Spinal cord (tissue), 10 donors: ENCODE measurements around the gene PAFAH1B2. TPM values are rescaled to one million over a fixed set of nuclear protein-coding genes. Genes with fewer than 3 reads are reported as not detected.
"Not testable (repeated sequence)": the region's sequence is repeated elsewhere in the genome, so short reads cannot be mapped to it uniquely, and the experiment has no call there.

ENCODE experiments used
- DNase-seq, 6 donors: peaks; one replicate each; pipeline versions ENCODE4 v3.0.0 to v3.0.0-alpha.2; 2013 to 2015; ENCODE audit warnings: low spot score in 6 of 6, low read depth in 4 of 6
- H3K27ac ChIP-seq: one replicate; pipeline ENCODE4 v1.5.1; 2013; ENCODE audit warnings: low read depth, low read length, control low read depth
- H3K27me3 ChIP-seq: one replicate; pipeline ENCODE4 v1.6.1; 2013; ENCODE audit warnings: low read length; ENCODE audit not compliant: control insufficient read depth, insufficient read depth
- H3K36me3 ChIP-seq: one replicate; pipeline ENCODE4 v1.6.1; 2013; ENCODE audit warnings: low read length; ENCODE audit not compliant: control insufficient read depth, insufficient read depth
- H3K4me1 ChIP-seq: one replicate; pipeline ENCODE4 v1.6.1; 2013; ENCODE audit warnings: low read length; ENCODE audit not compliant: control insufficient read depth, insufficient read depth
- H3K4me3 ChIP-seq: one replicate; pipeline ENCODE4 v1.5.1; 2013; ENCODE audit warnings: low read depth, low read length, control low read depth
- H3K9me3 ChIP-seq: one replicate; pipeline ENCODE4 v1.6.1; 2013; ENCODE audit warnings: low read length; ENCODE audit not compliant: control insufficient read depth, insufficient read depth
- WGBS: methylation state at CpG from one replicate; pipeline ENCODE4 v1.1.5; 2013; ENCODE audit warnings: missing lambda C conversion rate; ENCODE audit not compliant: insufficient coverage; 5-methylcytosine and 5-hydroxymethylcytosine counted together
- polyA plus RNA-seq, 2 donors: library from polyadenylated mRNA; unstranded; fragments of 120-200 nt; gene quantifications; one replicate each; pipeline ENCODE4 v1.2.1, GENCODE V29; 2013; ENCODE audit not compliant: insufficient read length in 2 of 2
- total RNA-seq, 2 donors: library from RNA; depleted of rRNA in 1 of 2; stranded (reverse); fragments of 120-200 nt in 1 of 2; fragments of >200 nt in 1 of 2; gene quantifications; one replicate each; pipeline versions ENCODE4 v1.2.3 to v1.2.4, GENCODE V29; 2013 to 2014
- donor health status: healthy.

The PAFAH1B2 gene
- total and polyA plus RNA-seq, 4 donors = 77.3 to 196 (median 108) TPM

DNA sequence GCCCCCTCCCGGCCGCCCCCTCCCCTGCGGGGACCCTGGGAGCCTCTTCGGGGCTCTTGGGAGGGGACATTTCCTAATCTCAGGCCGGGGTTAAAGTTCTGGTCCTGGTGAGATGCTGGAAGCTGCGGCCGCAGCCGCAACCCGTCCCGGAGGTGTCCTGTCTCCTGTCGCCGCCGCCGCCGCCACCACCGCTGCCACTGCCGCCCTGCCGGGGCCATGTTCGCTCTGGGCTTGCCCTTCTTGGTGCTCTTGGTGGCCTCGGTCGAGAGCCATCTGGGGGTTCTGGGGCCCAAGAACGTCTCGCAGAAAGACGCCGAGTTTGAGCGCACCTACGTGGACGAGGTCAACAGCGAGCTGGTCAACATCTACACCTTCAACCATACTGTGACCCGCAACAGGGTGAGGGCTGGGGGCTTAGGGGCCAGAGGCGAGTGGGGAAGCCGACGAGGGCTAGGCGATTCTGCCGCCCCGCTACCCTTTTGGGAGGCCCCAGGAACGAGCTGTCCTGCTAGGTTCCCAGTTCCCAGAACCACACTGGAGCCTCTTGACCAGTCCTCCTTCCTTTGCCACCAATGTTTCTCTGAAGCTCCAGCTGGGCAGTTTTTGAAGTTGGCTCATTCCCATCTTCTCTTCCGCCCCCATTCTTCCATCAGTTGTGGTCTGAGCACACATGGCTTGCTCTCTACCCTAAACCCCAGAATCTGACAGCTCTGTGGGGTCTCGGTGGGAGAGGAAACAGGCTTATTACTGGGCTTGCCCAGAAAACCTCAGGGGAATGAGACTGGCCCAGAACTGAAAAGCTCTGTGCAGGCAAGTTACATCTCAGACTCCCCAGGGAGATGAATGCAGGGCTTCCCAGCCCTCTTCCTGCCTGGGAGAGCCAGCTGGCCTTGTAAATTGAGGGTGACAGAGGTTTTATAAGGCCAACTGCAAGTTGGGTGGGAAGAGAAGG, 35.2 kb downstream of the PAFAH1B2 start:
- Histone ChIP-seq H3K36me3 (peaks cover 28% of the 10 kb centered on the region), H3K27me3 (no peaks in the 10 kb centered on the region), H3K9me3 (no peaks in the 10 kb centered on the region), H3K4me3 (peak overlapping the region; percentile 80), H3K27ac (peak overlapping the region; percentile 90), H3K4me1 (peaks cover 46% of the 10 kb centered on the region)
- peak in 2 of 6 donors; percentile 31 to 33 for DNase-seq
- WGBS = 0% methylated on average over 27 of the region's 39 CpGs

DNA sequence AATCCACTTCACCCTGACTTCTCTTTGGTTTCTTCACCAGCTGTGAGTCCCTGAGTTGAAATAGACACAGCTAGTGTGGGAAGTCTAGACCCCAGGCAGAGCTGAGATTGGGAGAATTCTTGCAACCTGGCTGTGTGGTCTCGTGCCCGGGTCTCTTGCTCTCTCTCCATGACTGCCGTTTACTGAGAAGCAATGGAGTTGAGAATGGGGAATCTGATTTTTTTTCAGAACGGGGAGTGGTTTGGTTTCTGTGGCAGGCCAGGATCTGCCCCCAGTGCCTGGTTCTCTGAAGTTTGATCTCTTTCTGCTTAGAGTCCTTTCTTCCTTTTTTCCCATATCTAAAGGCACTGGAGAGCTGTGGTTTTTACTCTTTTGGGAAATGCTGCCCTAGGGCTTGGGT, 35.9 kb downstream of the PAFAH1B2 start:
- Histone ChIP-seq H3K4me3 (peak overlapping the region; percentile 80), H3K36me3 (peaks cover 31% of the 10 kb centered on the region), H3K27me3 (no peaks in the 10 kb centered on the region), H3K27ac (peak overlapping the region; percentile 90), H3K4me1 (peaks cover 40% of the 10 kb centered on the region), H3K9me3 (no peaks in the 10 kb centered on the region)
- 29% methylated on average over 3 of the region's 4 CpGs for WGBS
- no peak for DNase-seq

DNA sequence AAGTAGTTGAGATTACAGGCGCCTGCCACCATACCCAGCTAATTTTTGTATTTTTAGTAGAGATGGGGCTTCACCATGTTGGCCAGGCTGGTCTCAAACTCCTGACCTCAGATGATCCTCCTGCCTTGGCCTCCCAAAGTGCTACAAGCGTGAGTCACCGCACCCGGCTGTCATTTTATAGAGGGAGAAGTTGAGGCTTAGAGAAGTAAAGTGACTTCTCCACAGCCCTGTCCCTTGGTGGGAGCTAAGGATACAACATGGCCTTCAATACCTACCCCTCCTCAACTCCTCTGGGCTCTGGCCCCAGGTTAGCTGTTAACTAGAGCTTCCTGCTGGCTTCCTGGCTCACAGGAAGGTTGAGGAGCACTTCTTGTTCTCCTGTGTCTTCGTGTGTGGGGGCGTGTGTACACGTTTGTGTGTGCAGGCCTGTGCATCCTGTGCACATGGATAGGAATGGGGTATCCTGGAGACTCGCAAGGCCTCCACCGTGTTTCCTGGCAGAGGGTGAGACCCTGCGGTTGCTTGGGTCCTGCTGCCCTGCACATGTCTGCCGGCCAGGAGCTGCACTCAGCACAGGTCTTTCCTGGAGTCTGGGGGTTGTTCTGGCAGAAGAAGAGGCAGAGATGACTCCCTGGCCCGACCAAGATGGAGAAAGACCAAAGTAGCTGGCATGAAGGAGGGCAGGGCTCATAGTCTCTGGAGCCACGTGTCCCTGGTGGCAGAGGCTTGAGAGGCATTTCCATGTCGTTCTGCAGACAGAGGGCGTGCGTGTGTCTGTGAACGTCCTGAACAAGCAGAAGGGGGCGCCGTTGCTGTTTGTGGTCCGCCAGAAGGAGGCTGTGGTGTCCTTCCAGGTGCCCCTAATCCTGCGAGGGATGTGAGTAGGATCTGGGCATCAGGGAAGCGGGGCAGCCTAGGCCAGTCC, 36.8 kb downstream of the PAFAH1B2 start:
- 43% methylated on average over 18 of the region's 22 CpGs for WGBS
- peaks cover 40% of the 10 kb centered on the region for H3K36me3 ChIP-seq
- H3K27ac ChIP-seq = no peak overlapping the region
- H3K27me3 ChIP-seq = no peaks in the 10 kb centered on the region
- no peak overlapping the region for H3K4me3 ChIP-seq
- peaks cover 34% of the 10 kb centered on the region for H3K4me1 ChIP-seq
- peak in 2 of 6 donors; percentile 22 to 59 for DNase-seq
- no peaks in the 10 kb centered on the region for H3K9me3 ChIP-seq

DNA sequence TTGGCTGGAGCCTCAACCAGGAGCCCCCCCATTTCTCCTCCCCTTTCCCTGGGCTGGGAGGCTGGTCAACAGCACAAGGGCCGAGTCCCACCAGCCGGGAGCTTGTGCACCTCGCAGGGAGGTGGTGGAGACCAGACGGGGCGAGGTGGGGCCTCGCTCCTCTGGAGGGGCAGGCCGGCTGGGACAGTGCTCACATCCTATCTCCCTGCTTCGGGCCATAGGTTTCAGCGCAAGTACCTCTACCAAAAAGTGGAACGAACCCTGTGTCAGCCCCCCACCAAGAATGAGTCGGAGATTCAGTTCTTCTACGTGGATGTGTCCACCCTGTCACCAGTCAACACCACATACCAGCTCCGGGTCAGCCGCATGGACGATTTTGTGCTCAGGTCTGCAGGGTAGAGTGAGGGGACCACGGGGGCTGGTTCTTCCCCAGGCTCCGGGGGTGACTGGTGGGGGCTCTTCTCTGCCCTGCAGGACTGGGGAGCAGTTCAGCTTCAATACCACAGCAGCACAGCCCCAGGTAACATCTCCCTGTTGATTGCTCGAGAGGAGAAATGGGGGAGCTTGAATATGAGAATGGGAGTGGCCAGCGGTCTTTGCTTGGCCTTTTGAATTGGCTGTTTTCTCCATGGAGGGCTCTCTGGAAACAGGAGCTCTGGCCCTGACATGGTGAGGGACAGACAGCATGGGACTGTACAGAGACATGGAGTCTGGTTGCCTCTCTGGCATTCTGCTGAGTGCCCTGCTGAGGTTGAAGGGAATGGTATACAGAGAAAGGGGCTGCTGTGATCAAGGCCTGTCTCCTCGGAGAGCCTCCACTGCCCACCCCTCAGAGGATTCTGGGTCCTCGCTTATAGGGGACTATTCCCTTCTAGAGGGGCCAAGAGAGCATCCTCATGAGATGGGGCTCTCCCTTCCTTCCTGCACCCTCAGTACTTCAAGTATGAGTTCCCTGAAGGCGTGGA, 37.8 kb downstream of the PAFAH1B2 start:
- DNase-seq = no peak
- H3K27ac ChIP-seq = no peak overlapping the region
- peaks cover 49% of the 10 kb centered on the region for H3K36me3 ChIP-seq

DNA sequence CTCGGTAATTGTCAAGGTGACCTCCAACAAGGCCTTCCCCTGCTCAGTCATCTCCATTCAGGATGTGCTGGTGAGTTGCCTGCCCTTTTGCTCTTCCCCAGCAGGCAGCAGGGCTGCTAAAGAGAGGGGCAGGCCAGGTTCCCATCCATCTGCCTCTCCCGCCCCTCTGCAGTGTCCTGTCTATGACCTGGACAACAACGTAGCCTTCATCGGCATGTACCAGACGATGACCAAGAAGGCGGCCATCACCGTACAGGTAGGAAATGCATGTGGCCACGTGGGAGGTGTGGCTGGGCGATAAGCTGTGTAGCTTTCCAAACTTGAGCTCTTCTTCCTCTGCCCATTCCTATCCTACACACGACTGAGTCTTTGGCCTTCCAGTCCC, 38.5 kb downstream of the PAFAH1B2 start:
- H3K27ac ChIP-seq = no peak overlapping the region
- no peaks in the 10 kb centered on the region for H3K27me3 ChIP-seq
- no peak overlapping the region for H3K4me3 ChIP-seq
- WGBS = 94% methylated on average over 9 of the region's 10 CpGs
- DNase-seq = no peak
- H3K36me3 ChIP-seq = peaks cover 56% of the 10 kb centered on the region
- peaks cover 30% of the 10 kb centered on the region for H3K4me1 ChIP-seq
- no peaks in the 10 kb centered on the region for H3K9me3 ChIP-seq

More for the DNA sequence above, 37.8 kb downstream of the PAFAH1B2 start:
- Histone ChIP-seq H3K27me3 (no peaks in the 10 kb centered on the region), H3K9me3 (no peaks in the 10 kb centered on the region), H3K4me1 (peaks cover 30% of the 10 kb centered on the region), H3K4me3 (no peak overlapping the region)
- 93% methylated on average over 16 of the region's 22 CpGs for WGBS

DNA sequence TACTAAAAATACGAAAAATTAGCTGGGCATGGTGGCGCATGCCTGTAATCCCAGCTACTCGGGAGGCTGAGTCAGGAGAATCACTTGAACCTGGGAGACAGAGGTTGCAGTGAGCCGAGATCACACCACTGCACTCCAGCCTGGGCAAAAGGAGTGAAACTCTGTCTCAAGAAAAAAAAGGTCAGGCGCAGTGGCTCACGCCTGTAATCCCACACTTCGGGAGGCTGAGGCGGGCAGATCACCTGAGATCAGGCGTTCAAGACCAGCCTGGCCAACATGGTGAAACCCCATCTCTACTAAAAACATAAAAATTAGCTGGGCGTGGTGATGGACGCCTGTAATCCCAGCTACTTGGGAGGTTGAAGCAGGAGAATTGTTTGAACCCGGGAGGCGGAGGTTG, 39.1 kb downstream of the PAFAH1B2 start:
- not testable (repeated sequence) for H3K4me3 ChIP-seq, H3K9me3 ChIP-seq, H3K27ac ChIP-seq, H3K27me3 ChIP-seq, DNase-seq
- 93% methylated on average over 9 of the region's 13 CpGs for WGBS
- peaks cover 62% of the 10 kb centered on the region for H3K36me3 ChIP-seq
- peaks cover 27% of the 10 kb centered on the region for H3K4me1 ChIP-seq

DNA sequence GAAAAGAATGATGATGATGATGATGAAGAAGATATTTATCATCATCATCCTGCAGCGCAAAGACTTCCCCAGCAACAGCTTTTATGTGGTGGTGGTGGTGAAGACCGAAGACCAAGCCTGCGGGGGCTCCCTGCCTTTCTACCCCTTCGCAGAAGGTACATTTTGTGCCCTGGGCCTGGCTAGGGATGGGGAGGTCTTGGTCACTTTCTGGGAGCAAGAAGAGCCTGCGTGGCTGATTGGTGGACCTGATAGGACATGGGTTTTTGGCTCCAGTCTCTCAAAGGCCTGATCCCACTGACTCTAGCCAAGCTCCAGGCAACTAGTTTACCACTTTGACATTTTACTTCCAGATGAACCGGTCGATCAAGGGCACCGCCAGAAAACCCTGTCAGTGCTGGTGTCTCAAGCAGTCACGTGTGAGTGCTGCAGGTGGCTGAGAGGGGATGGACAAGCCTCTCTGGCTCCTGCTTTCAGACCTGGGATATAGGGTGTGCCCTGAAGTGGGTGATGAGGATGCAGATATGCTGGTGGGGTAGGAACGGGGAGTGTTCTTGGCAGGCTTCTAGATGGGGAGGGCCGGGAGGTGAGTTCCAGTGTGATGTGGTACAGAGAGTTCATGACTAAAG, 39.8 kb downstream of the PAFAH1B2 start:
- Histone ChIP-seq H3K4me1 (peaks cover 25% of the 10 kb centered on the region), H3K4me3 (no peak overlapping the region), H3K9me3 (no peaks in the 10 kb centered on the region), H3K27me3 (no peaks in the 10 kb centered on the region), H3K27ac (no peak overlapping the region), H3K36me3 (peaks cover 69% of the 10 kb centered on the region)
- no peak for DNase-seq
- 93% methylated on average over 7 of the region's 11 CpGs for WGBS

DNA sequence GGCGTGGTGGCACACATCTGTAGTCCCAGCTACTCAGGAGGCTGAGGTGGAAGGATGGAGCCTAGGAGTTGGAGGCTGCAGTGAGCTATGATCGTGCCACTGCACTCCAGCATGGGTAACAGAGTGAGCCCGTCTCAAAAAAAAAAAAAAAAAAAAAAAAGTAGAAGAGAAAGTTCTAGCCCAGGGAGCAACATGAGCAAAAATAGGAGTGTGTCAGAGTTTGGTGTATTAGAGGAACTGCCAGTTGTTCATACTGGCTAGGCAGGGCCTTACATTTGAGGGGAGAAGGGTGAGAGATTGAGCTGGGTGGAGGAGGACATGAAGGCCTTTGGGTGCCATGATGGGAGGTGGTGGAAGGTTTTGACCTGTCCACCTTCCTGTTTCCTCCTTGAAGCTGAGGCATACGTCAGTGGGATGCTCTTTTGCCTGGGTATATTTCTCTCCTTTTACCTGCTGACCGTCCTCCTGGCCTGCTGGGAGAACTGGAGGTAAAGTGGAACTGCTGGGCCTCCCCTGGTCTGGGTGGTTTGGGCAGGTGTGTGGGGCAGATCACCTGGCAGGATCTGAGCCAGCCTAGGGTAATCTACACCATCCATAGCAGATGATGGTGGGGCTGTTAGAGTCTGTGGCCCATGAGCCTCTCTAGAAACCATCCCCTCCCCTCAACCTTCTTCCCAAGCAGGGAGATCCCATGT, 41.8 kb downstream of the PAFAH1B2 start:
- Histone ChIP-seq H3K4me3 (no peak overlapping the region), H3K9me3 (no peaks in the 10 kb centered on the region), H3K27ac (no peak overlapping the region), H3K27me3 (no peaks in the 10 kb centered on the region), H3K4me1 (peaks cover 7% of the 10 kb centered on the region), H3K36me3 (peaks cover 88% of the 10 kb centered on the region)
- 85% methylated on average over 3 of the region's 5 CpGs for WGBS
- no peak for DNase-seq
